Raji (cell line): ENCODE measurements around the gene RNF152.

Source experiments
- POLR2A ChIP-seq: IDR thresholded peaks from 2 replicates; pipeline ENCODE4 v1.6.1; 2011; ENCODE audit warnings: low read depth, low read length, control low read depth; ENCODE audit not compliant: insufficient read depth

Gene RNF152

DNA sequence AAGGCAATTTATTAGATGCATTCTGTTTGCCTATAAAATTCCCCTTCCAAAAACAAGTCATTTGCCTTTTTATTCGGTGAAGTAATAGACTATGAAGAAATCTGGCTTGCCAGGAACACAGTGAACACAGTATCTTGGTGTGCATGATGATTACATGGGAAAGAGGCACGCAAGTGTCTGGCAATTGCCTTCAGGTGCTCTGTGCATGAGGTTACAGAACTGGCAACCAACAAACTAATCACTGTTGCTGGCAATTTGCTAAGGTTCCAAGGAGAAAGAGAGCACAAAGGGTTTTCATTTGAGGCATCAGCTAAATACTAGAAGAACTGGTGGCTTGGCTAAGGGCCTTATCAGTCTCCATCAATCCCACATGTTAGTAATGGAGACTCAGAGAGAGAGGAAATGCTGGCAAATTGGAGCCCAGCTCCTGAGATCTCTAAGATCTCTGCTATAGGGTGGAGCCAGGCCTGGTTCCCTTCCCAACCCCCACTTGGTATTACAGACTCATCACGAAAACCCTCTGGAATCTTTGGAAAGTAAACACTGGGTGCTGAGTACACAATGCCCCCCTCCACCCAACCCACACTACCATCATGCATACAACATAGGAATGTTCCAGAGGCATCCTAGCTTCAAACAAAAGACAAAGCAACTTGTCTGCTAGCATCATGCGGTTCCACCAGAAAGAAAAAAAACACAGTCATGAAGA is 10.4 kb downstream of the RNF152 start:
- TF ChIP-seq POLR2A = no peak

DNA sequence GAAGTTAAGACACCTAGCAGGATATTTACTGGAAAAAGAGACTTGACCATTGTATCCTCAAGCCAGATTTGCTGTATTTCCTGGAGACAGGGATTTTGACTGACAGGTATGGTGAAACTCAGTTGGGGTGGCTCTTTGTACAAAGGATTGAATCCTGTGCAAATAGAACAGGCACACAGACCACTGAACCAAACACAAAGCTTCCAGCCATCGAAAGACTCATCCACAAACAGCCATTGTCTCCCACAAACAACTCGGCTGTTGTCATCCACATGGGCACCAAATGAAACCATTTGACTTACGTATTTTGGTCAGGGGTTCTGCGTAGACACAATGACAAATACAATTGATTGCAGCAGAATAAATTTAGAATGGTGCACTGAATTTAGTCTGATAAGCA is 15.9 kb downstream of the RNF152 start:
- TF ChIP-seq POLR2A = no peak

- no peak for TF ChIP-seq POLR2A
These were observed 22.7 kb downstream of the RNF152 start for GRCh38 chr18:61870151-61870550.

DNA sequence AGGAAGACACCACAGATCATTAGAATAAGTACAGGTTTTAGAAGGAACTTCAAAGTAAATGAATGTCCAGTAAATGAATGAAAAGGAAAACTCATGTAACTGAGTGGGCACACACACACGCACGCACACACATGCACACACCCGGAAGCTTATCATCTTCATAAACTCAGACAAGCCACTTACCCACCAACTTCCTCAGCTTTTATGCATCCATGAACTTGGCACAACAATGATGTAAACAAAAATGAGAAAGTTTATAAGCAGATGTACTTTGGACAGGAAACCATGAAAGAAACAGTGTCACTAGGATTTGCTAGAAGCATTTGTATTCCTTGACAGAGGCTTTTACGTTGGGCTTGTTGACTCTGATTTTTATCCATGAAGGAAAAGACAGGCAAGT is 23.2 kb downstream of the RNF152 start:
- TF ChIP-seq POLR2A = no peak

DNA sequence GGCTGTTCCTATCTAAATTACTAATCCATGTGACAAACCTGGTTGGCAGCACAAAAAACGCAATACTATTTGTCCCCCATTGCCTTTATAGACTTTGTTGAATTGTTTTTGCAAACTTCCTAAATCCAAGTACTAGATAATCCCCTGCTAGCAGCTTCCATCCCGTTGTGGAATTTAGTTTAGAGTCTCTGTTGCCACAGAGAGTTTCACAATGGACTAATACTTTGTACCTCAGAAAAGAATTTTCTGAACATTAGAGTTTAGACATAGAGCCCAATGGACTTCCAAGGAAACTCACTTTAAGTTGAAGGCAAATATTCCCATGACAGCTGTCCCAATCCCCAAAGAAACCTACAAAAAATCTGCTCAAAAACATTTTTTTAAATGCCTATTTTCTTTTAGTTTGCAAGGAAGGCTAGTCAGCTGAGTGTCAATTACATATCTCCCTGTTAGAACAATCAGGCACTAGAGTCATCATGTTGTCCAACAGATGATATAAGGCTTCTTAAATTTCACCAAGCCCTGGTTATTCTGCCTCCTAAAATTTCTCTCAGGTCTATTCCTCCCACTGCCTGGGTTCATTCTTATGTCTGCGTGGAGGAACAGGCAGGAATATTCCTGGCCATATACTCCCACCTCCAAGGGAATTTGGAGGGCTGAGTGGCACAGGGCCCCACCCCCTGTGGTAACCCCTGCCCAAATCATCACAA is 27.2 kb downstream of the RNF152 start:
- no peak for TF ChIP-seq POLR2A

GRCh38 chr18:61861372-61861771 is 31.4 kb downstream of the RNF152 start:
- no peak for TF ChIP-seq POLR2A

GRCh38 chr18:61860302-61860701 is 32.5 kb downstream of the RNF152 start:
- no peak for TF ChIP-seq POLR2A

DNA sequence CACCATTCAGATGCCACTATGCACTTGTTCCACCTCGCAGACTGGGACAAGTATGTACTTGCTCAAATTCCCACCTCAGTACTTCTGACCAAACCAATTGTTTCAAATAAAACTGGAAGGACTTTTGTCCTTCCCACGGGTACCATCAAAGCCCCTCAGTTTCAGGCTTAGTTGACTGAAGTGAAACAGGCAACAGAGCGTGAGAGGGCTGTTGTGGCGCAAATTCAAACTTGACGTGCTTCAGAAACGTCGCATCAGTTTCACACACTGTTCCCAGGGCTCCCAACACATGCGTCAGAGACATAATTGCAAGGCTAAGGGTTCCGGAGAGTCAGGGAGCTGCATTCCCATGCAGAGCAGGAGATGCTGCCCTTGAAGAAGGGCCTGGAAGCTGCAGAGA is 33.7 kb downstream of the RNF152 start:
- no peak for TF ChIP-seq POLR2A

GRCh38 chr18:61856678-61857077 is 36.1 kb downstream of the RNF152 start:
- TF ChIP-seq POLR2A = no peak

DNA sequence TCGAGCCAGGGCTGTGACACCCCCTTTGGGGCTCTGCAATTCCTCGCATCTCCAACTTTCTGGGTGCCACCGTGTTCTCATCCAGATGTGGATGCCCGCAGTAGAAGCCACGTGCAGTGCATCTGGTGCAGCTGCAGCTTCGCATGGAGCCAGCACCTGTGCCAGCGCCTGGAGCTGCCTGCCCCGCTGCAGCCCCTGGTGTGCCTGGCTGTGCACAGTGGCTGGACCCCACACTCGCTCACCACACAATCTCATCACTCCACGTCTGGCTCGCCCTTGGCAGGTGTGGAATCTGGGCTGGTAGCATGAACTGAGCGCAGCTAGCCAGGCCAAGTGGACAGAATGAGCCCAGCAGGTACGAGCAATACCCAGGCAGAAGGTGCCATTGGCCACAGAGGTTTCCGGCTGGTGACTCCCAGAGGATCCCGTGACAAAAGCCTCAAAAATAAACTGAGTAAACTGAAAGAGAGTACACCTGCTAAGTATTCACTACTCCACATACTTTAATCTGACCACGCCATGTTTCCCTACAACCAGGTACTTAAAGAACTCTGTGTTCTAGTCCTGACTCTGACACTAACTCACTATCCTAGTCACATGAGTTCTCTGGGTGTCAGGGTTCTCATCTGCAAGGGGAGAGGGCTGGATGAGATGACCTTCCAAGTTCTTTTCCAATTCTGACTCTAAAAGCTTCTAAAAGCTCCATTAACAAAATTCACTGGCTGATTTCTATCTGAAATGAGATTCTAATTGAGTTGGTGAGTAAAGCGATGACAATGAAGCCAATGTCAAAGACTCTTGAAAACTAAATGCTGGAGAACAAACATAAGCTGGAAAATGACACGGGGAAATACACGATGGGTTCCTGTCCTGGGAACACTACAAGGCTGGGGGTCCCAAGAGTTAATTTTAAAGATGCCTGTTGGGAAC is 37.1 kb downstream of the RNF152 start:
- no peak for TF ChIP-seq POLR2A

DNA sequence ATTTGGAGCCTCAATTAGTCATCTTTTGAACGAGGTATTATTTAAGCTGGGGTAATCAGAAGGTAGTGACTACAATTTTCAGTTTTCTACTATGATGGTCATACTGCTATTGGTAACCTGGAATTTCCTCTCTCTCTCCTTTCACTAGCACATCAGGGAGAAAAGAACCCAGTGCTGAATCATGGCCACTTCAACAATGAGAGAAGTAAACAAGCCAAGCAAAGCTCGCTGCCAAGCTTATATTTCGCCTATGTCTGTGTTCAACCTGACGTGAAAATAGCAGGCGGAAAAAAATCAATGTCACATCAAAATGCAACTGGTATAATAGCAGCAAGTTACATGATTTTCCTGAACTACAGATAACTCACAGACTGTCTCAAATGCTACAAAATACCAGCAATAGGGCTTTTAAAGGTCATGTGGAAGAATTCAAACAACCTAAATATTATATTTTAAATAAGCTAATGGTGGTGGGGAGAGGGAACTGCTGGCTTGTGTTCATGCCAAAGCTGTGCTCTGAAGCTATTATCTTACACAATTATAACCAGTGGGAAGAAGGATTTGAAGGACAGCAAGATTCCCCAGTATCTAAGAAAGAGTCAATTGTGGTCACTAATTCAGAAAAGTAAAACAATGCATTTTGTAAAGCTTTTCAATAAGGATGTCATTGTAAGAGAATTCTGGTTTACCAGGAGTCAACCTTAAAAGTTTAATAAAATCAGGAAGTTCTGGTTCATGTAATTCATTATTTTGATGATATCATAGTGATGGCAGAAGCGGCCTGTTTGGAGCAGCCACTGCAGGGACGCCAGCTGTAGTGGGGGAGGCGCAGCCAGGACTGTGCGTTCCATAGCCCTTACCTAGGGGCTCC is 38.0 kb downstream of the RNF152 start:
- TF ChIP-seq POLR2A = no peak

- TF ChIP-seq POLR2A = no peak
These were observed 39.0 kb downstream of the RNF152 start for GRCh38 chr18:61853855-61854254.

DNA sequence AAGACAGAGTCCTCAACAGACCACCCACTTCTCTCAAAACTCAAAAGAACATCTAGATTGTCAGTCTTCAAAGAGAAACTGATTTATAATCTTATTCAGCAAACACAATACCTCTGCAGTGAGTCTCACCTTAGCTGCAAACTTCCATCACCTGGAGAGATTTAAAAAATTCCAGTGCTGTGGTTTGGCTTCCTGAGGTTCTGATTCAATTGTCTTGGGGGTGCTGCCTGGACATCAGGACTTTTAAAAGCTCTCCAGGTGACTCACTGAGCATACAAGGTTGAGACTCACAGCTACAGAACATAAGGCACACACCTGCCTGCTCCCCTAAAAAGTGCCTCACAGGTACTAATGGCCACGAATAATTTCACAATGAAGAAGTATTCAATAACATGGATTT is 40.3 kb downstream of the RNF152 start:
- TF ChIP-seq POLR2A = no peak

DNA sequence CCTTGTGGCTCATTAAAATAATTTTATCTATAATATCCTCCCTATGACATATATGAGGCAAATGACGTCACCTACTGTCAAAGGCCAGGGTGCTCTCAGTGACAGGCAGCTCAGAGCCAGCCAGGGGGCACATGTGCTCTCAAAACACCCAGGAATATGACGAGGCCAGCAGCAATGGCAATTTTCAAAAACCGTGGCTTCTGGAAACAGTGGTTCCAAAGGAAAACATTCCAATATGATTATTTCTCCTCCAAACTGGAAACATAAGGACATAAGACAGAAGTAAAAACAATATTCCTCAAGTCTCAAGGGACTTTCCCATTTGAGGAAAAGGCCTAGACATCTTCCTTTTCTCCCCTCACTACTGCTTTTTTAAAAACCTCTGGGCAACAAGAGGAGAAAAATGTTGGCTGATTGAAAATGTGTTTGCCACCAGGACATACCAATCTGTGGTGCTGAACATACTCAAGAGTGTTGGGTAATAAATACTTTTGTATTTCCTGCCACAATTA is 40.8 kb downstream of the RNF152 start:
- TF ChIP-seq POLR2A = no peak

DNA sequence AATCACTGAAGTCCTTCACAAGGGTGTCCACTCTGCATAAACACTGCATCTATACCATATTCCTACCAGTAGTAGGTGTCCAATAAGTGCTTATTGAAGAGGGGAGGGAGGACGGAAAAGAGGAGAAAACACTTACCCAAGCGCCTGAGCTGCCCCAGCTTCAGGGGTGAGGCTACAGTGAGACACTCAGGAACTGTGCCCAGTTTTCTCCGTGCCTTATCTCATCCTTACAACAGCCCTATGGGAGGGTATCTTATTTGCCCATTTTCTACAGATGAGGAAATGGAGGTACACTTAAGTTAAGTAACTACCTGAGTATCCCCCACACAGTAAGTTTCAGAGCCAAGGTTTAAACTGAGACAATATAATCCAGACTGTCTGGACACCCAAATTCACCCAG is 41.5 kb downstream of the RNF152 start:
- TF ChIP-seq POLR2A = no peak

DNA sequence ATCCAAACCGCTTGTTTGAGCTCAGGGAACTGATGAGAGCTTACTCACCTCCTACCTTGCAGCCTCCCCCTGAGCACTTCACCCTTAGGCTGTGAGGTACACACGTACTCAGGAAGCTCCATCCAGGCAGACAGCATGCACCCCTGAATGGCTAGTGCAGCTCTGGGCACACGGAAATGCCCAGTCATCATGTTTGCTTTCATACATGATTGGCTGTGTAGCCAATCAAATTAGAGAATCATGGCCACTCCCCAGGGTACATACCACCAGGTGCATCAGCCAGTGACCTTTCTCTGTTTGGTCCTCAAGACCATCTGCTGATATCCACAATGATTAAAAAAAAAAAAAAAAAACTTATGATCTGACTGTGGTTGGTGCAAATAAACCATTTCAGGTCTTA is 42.1 kb downstream of the RNF152 start:
- no peak for TF ChIP-seq POLR2A
